DND-41 (cell line): ENCODE data around the gene PEX14.

Experiments used
- ATAC-seq: fragments of 200-7000 bp; cut with Tn5 transposase; 3 replicates; pipeline ENCODE4 v1.9.1; 2021; ENCODE audit warnings: low read depth; ENCODE audit not compliant: insufficient read depth
- DNase-seq: peaks from one replicate; pipeline ENCODE4 v3.0.0-alpha.2; 2020
- H2AFZ ChIP-seq: 2 replicates; pipeline ENCODE4 v1.6.0; 2012; ENCODE audit warnings: low read depth, low read length
- H3K27ac ChIP-seq: 2 replicates; pipeline ENCODE4 v1.5.1; 2012; ENCODE audit warnings: low read length, inconsistent platforms
- H3K27me3 ChIP-seq: fragments of 200-600 bp; sonication (generic); 2 replicates; pipeline ENCODE4 v1.6.0; 2012; ENCODE audit warnings: low read length, mild to moderate bottlenecking, inconsistent platforms; ENCODE audit not compliant: insufficient read depth, poor library complexity
- H3K36me3 ChIP-seq: 2 replicates; pipeline ENCODE4 v1.5.1; 2012; ENCODE audit warnings: low read length, inconsistent platforms; ENCODE audit not compliant: insufficient read depth
- H3K4me1 ChIP-seq: 2 replicates; pipeline ENCODE4 v1.5.1; 2012; ENCODE audit warnings: mild to moderate bottlenecking, low read length; ENCODE audit not compliant: insufficient read depth
- H3K4me2 ChIP-seq: 2 replicates; pipeline ENCODE4 v1.6.0; 2012; ENCODE audit warnings: mild to moderate bottlenecking, moderate library complexity, low read length, inconsistent platforms; ENCODE audit not compliant: insufficient read depth
- H3K4me3 ChIP-seq, 2 experiments: fragments of 200-600 bp in 1 of 2; shearing (Covaris generic) in 1 of 2; 2 replicates each; pipeline ENCODE4 v1.5.1; 2012 to 2016; ENCODE audit warnings: inconsistent platforms in 2 of 2, low read length in 2 of 2, mild to moderate bottlenecking in 2 of 2, low read depth in 1 of 2, moderate library complexity in 1 of 2
- H3K79me2 ChIP-seq: 2 replicates; pipeline ENCODE4 v1.6.0; 2012; ENCODE audit warnings: low read length, inconsistent platforms; ENCODE audit not compliant: insufficient read depth
- H3K9ac ChIP-seq: 2 replicates; pipeline ENCODE4 v1.6.0; 2012; ENCODE audit warnings: low read depth, mild to moderate bottlenecking, inconsistent platforms, low read length, moderate library complexity
- H3K9me3 ChIP-seq: 2 replicates; pipeline ENCODE4 v1.5.1; 2012; ENCODE audit warnings: low read length, moderate library complexity, mild to moderate bottlenecking, inconsistent platforms; ENCODE audit not compliant: insufficient read depth, severe bottlenecking
- H4K20me1 ChIP-seq: 2 replicates; pipeline ENCODE4 v1.6.0; 2012; ENCODE audit warnings: low read length; ENCODE audit not compliant: insufficient read depth
- CTCF ChIP-seq: IDR thresholded peaks from 2 replicates; pipeline ENCODE4 v1.5.1; 2012; ENCODE audit warnings: borderline replicate concordance, low read length, moderate library complexity, mild to moderate bottlenecking; ENCODE audit not compliant: poor library complexity, severe bottlenecking; ENCODE audit errors: extremely low read depth
- EZH2 ChIP-seq: IDR thresholded peaks from 3 replicates; pipeline ENCODE4 v1.6.1; 2012; ENCODE audit warnings: borderline replicate concordance, low read depth, mild to moderate bottlenecking, moderate library complexity, low read length, inconsistent platforms; ENCODE audit not compliant: severe bottlenecking

The PEX14 gene

GRCh38 chr1:10519016-10519417 lies 44.3 kb downstream of the PEX14 start:
- ATAC-seq (no peak), DNase-seq (no peak)
- H3K27me3 ChIP-seq, result no peaks in the 10 kb centered on the region
- no peak overlapping the region for H3K27ac ChIP-seq
- H2AFZ ChIP-seq, result no peak overlapping the region
- peaks cover 13% of the 10 kb centered on the region; the same call in 1 of the 2 replicates for H4K20me1 ChIP-seq
- TF ChIP-seq EZH2 (no peak), CTCF (no peak)
- no peaks in the 10 kb centered on the region for H3K9me3 ChIP-seq
- no peak overlapping the region for H3K4me2 ChIP-seq
- H3K4me3 ChIP-seq, result no peak overlapping the region
- H3K4me1 ChIP-seq, result peaks cover 22% of the 10 kb centered on the region
- no peak overlapping the region for H3K9ac ChIP-seq
- no peaks in the 10 kb centered on the region for H3K36me3 ChIP-seq
- H3K79me2 ChIP-seq, result peaks cover 55% of the 10 kb centered on the region

GRCh38 chr1:10520497-10520896 lies 45.7 kb downstream of the PEX14 start:
- no peak for TF ChIP-seq CTCF
- TF ChIP-seq EZH2, result no peak
- no peak for DNase-seq
- H3K4me3 ChIP-seq, result no peak overlapping the region
- H3K9ac ChIP-seq, result no peak overlapping the region
- H3K4me1 ChIP-seq, result peaks cover 7% of the 10 kb centered on the region
- no peak for ATAC-seq
- peaks cover 54% of the 10 kb centered on the region for H3K79me2 ChIP-seq
- H2AFZ ChIP-seq, result no peak overlapping the region
- no peak overlapping the region for H3K4me2 ChIP-seq
- H3K27me3 ChIP-seq, result no peaks in the 10 kb centered on the region
- H3K27ac ChIP-seq, result no peak overlapping the region
- H4K20me1 ChIP-seq, result peaks cover 13% of the 10 kb centered on the region; the same call in 1 of the 2 replicates
- no peaks in the 10 kb centered on the region for H3K36me3 ChIP-seq
- no peaks in the 10 kb centered on the region for H3K9me3 ChIP-seq

GRCh38 chr1:10520952-10521351 lies 46.2 kb downstream of the PEX14 start:
- DNase-seq (no peak), ATAC-seq (no peak)
- H2AFZ ChIP-seq, result no peak overlapping the region
- no peaks in the 10 kb centered on the region for H3K36me3 ChIP-seq
- no peak overlapping the region for H3K27ac ChIP-seq
- H3K79me2 ChIP-seq, result peaks cover 49% of the 10 kb centered on the region
- H4K20me1 ChIP-seq, result peaks cover 13% of the 10 kb centered on the region; the same call in 1 of the 2 replicates
- no peak overlapping the region for H3K4me2 ChIP-seq
- no peaks in the 10 kb centered on the region for H3K27me3 ChIP-seq
- no peak overlapping the region for H3K4me3 ChIP-seq
- peaks cover 3% of the 10 kb centered on the region; the same call in 1 of the 2 replicates for H3K4me1 ChIP-seq
- no peaks in the 10 kb centered on the region for H3K9me3 ChIP-seq
- H3K9ac ChIP-seq, result no peak overlapping the region
- TF ChIP-seq EZH2 (no peak), CTCF (no peak)

- DNase-seq, result no peak
Observed at GRCh38 chr1:10521537-10522157, 46.9 kb downstream of the PEX14 start.

More at GRCh38 chr1:10521537-10522157, 46.9 kb downstream of the PEX14 start:
- H3K27me3 ChIP-seq, result no peaks in the 10 kb centered on the region
- H3K4me1 ChIP-seq, result no peaks in the 10 kb centered on the region
- TF ChIP-seq EZH2, result no peak
- no peak for TF ChIP-seq CTCF
- H3K79me2 ChIP-seq, result peaks cover 45% of the 10 kb centered on the region
- no peak overlapping the region for H2AFZ ChIP-seq
- no peaks in the 10 kb centered on the region for H3K36me3 ChIP-seq
- H3K27ac ChIP-seq, result no peak overlapping the region
- no peak for ATAC-seq
- H3K9ac ChIP-seq, result no peak overlapping the region
- no peak overlapping the region for H3K4me3 ChIP-seq
- no peaks in the 10 kb centered on the region for H3K9me3 ChIP-seq
- H3K4me2 ChIP-seq, result no peak overlapping the region
- peaks cover 11% of the 10 kb centered on the region; the same call in 1 of the 2 replicates for H4K20me1 ChIP-seq
